Ecto neural progenitor cell (in vitro differentiated cells): Measurements from ENCODE around the gene CNTNAP3.
"Not testable (repeated sequence)": the region's sequence is repeated elsewhere in the genome, so short reads cannot be mapped to it uniquely, and the experiment has no call there.

ENCODE experiments used
- DNase-seq: peaks from one replicate; pipeline ENCODE4 v3.0.0-alpha.2; 2018; ENCODE audit warnings: low spot score

Gene CNTNAP3

DNA sequence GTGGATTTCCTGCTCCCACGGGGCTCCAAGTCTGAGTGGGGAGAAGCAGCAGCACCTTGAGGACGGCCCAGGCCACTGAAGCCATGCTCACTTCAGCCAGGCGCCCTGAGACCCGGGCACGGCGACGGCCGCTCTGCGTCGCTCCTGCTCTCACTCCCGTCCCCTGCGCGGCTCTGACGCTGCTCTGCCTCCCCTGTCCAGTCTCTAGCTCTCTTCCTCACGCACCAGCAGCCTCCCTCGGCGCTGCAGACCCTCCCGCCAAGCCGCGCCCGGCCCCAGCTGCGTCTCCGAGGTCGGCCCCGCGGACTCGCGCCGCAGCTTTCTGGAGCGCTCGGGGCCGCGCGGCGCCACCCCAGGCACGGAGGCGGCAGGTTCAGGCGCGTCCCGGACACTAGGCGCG lies at the start of gene CNTNAP3:
Gene CNTNAP3, minus strand, starts transcription at position 188 of the 400 bp plus-strand sequence. Its CDS starts 103 bp downstream, at position 85.
- not testable (repeated sequence) for DNase-seq

DNA sequence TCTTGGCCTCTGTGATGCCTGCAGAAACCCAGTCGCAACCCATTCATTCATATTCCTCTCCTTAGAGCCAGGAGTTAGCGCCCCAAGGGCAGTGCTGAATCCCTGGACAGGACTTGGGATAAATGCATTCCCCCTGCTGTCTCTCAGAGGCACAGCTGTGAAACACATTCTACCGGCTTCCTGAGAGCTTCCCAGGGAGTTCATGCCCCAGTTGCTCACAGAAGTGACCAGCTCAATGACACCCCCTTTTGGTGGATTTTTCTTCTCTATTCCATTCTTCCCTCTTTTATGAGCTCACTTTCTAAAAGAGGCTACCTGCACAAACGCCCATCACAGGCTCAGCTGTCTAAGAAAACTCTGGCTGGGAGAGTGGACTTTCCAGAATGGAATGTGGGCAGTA lies 8.0 kb downstream of the CNTNAP3 start:
- not testable (repeated sequence) for DNase-seq

DNA sequence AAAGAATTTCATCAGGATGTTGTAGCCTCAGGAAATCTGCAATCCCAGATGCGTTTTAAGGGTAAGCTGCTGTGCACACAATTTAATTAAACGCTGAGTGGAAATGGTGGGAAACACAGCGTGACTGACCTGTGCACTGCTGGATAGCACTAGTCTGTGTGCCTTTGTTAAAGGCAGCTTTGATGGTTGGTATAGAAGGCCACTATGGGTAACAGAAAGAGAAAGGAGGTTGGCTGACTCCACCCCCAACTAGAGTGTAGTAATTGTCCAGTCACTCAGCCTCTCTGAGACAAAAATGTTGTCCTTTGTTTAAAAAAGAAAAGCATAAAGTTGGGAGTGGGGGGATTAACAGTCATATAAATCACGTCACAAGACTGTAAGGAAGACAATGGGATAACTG lies 45.5 kb downstream of the CNTNAP3 start:
- not testable (repeated sequence) for DNase-seq

DNA sequence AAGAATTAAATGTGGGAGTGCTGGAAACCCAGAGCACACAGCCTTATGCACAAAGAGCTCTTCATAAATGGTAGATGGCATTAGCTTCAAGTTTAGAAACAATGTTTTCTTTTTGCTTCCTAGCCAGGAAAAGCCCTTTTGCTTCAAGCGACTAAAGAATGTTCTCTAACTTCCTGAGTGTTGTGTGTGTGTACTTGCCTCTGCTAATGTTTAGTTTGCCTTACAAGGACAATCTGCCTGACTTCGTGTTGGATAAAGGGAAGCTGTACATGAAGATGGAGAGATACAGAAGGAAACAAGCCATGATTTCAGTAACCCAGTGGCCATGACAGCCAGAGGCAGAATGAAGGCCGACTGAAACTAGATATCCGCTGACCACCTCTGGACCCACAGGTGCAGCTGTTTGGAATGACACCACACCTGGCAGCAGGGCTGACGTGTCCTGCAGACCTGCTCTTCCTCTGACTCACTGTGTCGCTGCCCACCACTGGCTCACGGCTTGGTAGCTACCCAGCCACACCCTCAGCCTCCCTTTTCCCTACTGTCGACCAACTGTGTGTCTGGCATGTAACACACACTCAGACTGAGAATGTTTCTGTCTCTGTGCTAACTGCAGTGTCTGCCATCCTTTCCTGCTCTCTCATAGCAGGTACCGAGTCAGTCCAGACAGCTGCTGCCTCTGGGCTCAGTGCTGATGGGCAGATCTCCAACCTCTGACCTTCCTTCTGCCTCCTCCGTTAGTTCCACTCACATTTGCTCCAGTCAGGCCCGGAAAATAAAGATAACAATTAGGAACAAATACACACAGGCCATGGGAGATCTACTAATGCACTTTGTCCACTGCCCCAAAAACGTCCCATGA lies 55.6 kb downstream of the CNTNAP3 start:
- DNase-seq, result not testable (repeated sequence)

DNA sequence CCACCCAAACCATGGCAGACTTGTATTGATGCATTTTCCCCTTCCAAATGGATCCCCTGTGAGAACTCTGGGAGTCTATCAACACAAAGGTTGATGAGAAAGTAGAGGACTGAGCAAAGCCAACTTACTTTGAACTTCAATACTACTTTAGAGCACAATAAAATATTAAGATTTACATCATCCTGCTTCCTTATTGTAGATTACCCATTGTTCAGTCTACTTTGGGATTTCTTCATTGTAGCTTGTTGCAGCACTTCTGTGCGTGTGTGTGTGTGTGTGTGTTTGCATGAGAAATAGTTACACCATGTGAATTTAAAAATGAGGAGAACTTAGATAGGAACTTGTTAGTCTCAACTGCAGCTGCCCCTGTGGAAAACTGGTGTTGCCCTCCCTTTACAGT lies 72.0 kb downstream of the CNTNAP3 start:
- not testable (repeated sequence) for DNase-seq

DNA sequence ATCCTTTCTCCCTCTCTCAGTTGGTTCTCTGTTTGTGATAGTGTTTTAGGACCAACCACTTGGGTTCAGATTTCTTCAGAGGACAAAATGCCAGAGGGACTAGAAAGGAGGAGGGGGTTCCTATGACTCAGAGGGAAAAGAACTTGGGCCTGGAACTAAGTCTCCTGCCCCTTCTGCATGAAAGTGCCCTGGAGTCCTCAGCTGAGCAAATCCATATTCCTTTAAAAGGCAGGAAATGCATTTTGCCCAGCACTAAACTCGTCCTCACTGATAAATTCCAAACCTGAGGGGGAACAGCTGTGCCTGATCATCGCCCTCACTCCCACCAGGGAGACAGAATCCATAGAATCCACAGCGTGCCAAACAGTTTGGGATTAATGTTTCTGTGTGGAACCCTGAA lies 78.2 kb downstream of the CNTNAP3 start:
- not testable (repeated sequence) for DNase-seq

DNA sequence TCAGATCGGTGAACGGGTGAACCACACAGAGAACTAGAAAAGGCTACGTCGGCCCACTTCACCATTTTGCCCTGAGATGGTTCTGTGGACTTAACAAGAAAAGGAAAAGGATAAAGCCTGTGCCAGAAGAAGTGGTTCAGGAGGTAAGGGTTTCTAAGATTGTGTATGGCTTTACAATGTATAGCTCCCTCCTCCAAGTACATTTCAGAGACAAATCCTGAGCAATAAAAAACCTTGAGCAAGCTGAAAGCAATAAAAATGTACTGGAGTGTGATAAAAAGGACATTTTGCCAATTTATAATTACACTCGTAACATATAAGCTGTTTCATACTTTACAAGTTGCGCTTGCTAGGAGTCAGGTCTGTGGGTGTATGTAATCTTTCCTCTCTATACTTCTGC lies 81.3 kb downstream of the CNTNAP3 start:
- DNase-seq, result not testable (repeated sequence)

DNA sequence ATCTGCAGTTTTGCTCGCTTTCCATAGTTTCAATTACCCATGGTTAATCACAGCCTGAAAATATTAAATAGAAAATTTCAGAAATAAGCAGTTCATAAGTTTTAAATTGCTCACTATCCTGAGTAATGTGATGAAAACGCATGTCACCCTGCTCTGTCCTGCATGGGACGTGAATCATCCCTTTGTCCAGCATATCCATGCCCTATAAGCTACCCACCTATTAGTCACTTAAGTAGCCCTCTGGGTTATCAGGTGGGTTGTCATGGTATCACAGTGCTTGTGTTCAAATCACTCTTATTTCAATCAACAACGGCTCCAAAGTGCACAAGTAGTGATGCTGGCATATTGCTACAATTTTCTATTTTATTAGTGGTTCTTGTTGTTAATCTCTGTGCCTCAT lies 82.1 kb downstream of the CNTNAP3 start:
- not testable (repeated sequence) for DNase-seq

DNA sequence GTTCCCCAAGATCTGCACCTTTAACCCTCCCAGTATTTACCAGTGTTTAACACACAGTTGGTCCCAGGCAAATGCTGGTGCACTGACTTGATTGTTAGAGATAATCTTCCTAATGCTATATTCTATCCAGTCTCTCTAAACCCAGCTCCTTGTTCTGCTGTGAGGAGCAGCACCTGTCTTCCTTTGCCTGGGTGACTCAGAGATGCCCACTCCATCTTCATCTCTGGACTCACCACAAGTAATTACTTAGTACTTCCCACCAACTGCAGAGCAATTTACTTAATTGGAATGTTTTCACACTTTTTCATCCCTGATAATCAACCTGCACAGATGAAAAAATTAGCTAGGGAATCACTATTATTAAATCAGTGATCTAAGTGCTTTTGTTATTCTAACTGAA lies 87.6 kb downstream of the CNTNAP3 start:
- DNase-seq, result not testable (repeated sequence)

DNA sequence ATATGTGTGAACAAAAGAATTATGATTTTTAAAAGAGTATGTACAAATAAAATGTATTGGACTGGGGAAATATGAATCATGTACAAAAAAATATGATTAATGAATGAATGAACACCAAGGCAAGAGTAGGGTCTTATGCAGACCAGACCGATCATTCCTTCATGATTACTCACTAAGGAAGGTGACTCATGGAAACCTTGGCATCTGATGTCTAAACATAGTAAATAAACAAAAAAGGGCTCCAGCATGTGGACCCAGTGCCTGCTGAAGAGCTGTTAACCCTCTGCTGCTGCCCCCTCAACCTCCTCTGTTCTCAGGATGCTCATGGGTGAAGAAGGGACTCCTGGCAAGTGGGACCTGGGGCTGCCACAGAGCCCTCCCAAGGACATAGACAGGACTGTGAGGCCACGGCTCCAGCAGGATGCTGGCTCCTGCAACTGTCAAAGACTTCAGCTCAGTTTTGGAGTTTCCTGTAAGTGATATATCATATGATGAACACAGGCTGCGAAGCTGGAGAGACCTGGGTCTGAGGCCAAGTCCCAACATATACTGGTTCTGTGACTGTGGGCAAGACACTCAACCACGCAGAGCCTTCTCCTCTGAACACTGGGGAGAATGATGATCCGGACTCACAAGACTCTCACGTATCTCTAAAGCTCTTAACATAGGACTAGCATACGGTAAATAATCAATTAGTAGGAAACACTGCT lies 89.8 kb downstream of the CNTNAP3 start:
- not testable (repeated sequence) for DNase-seq

DNA sequence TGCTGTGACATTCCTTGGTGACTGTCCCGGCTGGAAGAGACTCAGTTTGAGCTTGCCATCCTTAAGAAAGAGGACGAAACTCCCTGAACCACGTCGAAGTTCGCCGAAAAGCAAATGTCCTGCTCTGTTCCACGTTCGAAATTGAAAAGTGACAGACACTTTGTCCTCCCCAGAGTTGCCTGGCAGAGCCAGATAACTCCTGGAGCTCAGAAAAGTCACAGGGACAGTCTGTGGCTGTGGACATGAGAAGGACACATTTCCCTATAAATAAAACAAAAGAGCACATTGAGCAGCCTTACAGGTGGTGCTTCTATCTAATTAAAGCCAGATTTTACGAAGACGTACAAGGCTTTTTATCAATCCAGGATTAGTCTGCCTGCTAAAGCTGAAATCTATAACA lies 116.6 kb downstream of the CNTNAP3 start:
- DNase-seq, result not testable (repeated sequence)

DNA sequence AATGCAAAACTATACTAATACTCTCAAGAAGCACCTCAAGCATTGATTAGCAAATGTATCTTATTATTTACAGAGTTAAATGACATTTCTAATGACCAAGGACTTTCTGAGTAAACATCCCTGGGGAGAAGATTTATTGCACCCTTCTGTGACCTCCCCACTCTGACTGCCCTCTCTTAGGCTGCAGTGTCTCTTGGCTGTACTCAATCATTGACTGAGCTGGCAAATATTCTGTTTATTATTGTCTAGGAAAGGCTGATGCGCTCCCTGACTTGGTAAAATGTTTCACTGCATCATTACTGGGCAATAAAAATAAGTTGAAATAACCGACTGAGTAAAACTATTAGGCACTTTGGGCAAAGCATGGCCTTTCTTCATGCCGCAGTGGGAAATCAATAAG lies 130.3 kb downstream of the CNTNAP3 start:
- not testable (repeated sequence) for DNase-seq

DNA sequence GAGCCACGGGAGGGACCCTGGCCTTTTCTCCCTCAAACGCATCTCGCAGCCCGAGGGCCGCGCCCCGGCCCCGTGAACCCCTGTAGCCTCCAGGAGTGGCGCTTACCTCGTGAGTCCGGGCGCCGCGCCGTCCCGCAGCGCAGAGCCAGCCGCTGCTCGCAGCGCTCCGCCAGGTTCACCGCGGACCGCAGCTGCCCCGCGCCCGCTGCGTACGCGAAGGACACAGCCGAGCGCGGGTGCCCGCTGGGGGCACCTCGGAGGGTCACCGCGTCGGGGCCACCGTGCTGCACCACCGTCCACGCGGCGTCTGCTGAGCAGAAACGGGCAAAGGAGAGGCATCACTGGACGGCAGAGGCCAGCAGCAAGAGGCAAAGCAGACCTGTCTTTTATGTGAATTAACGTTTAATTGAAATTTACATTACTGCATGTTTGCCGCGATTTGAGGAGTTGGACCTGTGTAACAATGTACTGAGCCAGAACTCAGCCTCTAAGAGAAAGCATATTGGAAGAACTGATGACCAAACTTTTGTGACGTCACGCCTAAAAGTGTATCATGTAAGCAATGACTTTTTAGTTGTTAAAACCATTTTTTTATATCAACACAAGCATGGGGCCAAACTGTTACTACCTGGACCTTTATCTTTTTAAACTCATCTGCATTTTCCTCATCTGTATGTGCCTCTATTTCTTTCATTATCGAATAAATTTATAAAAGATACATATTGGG lies 155.0 kb downstream of the CNTNAP3 start:
- not testable (repeated sequence) for DNase-seq

DNA sequence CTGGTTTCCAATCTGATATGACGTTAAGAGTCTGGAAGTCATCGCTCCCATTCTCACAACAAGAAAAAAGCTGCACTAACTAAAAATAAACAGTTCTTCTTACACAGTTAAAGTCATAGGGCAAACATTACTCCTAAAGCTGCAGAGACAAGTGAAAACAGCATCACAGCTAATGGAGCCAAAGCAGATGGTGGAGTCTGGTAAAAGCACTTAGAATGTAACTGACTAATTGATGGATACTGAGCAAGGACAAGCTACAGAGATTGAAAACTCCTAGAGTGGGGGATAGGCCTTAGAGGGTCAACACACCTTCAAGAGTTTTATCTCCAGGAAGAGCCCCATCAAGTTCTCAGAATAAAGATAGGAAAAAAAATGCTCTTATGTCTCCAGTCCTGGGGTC lies 166.6 kb downstream of the CNTNAP3 start:
- not testable (repeated sequence) for DNase-seq

DNA sequence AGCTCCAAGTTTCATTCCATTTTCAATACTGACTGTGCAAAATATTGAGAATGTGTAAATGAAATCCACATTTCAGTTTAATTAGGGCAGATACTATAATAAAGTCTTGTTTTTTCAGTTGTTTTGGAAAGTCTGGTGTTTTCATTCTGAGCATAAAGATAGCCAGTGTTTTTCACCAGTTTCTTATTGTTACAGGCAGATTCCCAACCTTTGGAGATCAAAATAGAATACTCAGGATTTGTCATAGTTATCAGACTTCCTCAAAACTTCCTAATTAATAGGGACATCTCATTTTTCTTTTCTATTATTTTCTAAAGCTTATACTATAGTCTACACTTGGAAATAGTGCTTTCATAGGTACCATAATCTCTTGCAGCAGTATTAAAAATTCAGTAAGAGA lies 176.2 kb downstream of the CNTNAP3 start:
- not testable (repeated sequence) for DNase-seq

DNA sequence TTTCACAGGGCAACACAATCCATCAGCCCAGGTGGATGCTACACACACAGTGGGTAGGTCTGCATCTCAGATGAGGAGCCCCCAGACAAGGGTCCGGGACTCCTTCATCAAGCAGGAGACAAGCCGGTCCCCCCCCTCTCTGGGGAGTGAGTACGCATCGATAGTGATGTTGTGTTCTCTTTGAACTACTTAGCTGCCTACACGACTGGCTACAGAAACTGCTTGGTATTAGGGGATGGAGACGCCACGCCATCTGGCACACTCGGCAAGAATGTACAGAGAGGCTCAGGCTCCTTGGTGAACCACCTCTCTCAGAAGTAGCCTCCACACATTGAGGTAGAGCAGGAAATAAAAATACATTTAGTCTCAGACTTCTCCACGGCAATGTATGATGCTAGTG lies 179.8 kb downstream of the CNTNAP3 start:
- no peak for DNase-seq

DNA sequence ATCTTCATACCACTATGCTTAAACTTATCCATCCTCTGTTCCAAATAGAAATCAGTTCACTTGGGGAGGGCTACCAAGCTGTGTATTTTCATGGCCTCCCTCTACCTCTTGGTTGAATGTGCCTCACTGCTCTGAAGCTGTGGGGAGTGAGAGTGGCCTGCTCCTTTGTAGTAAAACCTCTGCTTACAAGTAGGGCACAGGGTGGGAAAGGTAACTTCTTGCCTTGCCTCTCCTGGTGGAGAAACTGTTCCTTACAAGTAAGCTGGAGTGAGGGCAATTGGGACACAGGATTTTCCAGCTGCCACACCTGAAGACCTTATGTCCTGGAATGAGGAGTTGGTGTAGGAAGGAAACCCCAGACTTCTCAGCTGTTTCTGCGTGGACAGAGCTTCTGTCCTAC lies 190.8 kb downstream of the CNTNAP3 start:
- not testable (repeated sequence) for DNase-seq

DNA sequence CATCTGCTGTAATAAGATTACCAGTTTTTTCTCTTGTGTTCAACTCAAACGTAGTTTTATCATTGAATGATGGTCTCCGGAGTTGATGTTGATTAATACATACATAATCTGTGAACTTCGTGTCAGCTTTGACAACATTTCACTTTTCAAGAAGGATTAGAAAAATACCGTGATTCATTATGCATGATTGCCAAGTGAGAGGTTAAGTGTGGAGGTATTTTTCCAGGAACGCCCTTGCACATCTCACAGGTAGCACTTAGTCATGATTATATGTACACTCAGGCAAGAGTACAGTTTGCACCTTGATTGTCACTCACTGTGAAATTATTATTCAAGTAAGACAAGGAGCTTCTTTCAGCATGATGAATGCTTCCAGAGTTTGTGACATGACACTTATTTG lies 202.7 kb downstream of the CNTNAP3 start:
- not testable (repeated sequence) for DNase-seq

DNA sequence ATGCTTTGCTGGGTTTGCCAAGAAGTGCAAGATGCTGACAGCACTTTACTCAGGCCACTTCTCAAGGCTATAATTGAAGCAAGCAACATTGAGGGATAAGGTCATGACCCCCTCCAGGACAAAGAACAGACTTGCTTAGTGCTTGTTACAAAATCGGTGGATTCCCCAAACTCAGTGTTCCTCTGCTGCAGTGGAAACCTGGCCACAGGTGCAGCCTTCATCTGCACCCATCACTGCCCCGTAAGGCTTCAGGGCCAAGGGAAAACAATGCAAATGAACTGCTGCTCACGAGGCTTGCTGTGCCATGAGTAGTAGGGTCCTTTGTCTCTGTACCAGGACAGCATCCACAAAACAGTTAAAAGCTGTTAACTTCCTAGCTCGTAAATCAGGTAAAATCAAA lies 205.4 kb downstream of the CNTNAP3 start:
- DNase-seq, result not testable (repeated sequence)

DNA sequence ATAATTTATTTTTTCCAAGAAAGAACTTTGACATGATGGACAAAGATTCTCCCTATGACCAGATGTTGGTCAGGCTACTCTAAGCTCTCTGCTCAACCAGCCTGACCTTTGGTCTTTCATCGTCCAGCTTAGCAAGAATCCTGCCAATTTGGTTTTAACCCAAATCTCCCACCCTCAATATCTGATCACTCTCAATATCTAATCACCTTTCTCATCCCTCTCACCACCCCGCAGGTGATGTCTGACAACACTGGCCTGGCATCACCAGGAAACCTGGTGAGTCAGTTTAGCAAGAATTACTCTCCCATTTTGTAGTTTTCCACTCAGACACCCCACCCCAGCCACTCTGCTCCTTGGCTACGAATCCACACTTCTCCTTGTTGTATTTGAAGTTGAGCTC lies 207.9 kb downstream of the CNTNAP3 start:
- not testable (repeated sequence) for DNase-seq

DNA sequence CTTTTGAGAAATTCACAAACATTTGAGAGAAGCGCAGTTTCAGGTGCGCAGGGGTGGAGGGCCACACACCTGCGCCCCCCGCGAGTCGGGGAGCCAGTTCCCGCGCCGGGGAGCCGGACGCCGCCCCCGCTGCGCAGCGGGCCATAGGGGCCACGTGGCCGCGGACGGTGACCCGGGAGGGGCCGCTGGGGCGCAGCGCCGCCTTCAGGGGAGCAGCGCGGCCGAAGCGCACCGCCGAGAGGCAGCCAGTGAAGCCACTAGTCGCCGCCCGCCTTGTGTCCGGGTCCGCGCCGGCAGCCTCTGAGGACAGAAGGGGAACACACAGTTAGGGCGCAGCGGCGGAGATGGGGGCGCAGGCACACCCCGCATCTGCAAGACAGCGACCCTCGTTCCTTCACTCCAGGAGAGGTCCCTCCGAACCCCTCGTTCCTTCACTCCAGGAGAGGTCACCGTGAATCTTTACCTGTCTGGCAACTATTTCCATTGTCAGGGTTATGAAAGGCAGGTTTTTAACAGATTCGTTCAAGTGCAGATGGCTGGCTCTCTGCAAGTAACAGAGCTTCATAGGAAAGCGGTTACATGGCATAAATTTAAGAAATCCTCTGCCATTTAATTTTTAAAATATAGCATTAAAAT lies 209.2 kb downstream of the CNTNAP3 start:
- DNase-seq, result peak; percentile 65

DNA sequence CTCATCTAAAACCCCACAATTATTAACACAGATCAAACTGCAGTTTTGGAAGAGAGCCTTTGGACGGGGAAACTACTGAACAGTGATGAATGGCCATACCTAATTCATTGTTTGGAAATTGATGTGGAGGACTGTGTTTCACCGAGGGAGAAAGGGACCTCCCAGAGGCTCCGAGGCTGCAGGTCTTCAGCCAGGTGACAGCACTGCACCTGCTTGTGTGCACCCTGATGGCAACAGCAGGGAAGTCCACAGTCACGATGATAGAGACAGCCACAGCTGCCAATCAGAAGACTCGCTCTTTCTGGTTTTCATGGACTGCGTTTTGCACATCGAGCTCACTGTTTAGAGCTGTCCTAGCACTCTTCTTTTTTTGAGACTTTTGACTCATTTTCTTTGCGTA lies 214.4 kb downstream of the CNTNAP3 start:
- not testable (repeated sequence) for DNase-seq
